MM.1S (cell line): Measurements from ENCODE around the gene AKR7A3.

Source experiments
- CTCF ChIP-seq: fragments of 300-600 bp; sonication (generic); IDR thresholded peaks from 2 replicates; pipeline ENCODE4 v1.5.1; 2016; ENCODE audit warnings: antibody characterized with exemption, low read length, mixed read lengths
- EZH2 ChIP-seq: fragments of 300-600 bp; sonication (generic); optimal IDR thresholded peaks from 2 replicates; pipeline ENCODE3; 2017; ENCODE audit warnings: low read depth, mild to moderate bottlenecking, antibody characterized with exemption, low read length, mixed read lengths
- EZH2phosphoT487 ChIP-seq: fragments of 300-600 bp; sonication (generic); IDR thresholded peaks from 2 replicates; pipeline ENCODE4 v1.6.1; 2018; ENCODE audit warnings: antibody characterized with exemption, low read length

GRCh38 chr1:19323987-19324664 is 35.6 kb upstream of the AKR7A3 start:
- no peak for TF ChIP-seq CTCF
- TF ChIP-seq EZH2: no peak
- TF ChIP-seq EZH2phosphoT487: no peak
